Mesothelial cell of epicardium (in vitro differentiated cells): Measurements from ENCODE around the gene LIMS1. TPM values are rescaled to one million over a fixed set of nuclear protein-coding genes. Genes with fewer than 3 reads are reported as not detected.
"Not testable (repeated sequence)": the region's sequence is repeated elsewhere in the genome, so short reads cannot be mapped to it uniquely, and the experiment has no call there.

ENCODE experiments used
- DNase-seq, 2 experiments: peaks; one replicate each; pipeline ENCODE4 v3.0.0; 2021; ENCODE audit warnings: low spot score in 2 of 2; ENCODE audit not compliant: unreplicated experiment in 2 of 2
- H3K27ac Mint-ChIP-seq: 2 replicates; pipeline ENCODE4 v1.8.0; 2021; ENCODE audit warnings: mixed read lengths
- H3K27me3 Mint-ChIP-seq: 2 replicates; pipeline ENCODE4 v1.8.0; 2021; ENCODE audit warnings: low read depth, mixed read lengths
- H3K36me3 Mint-ChIP-seq: 2 replicates; pipeline ENCODE4 v1.8.0; 2021; ENCODE audit warnings: mixed read lengths
- H3K4me1 Mint-ChIP-seq: 2 replicates; pipeline ENCODE4 v1.8.0; 2021; ENCODE audit warnings: mixed read lengths
- H3K4me3 Mint-ChIP-seq: 2 replicates; pipeline ENCODE4 v1.8.0; 2021; ENCODE audit warnings: mild to moderate bottlenecking, moderate library complexity, mixed read lengths
- H3K9me3 Mint-ChIP-seq: 2 replicates; pipeline ENCODE4 v1.8.0; 2021; ENCODE audit warnings: mixed read lengths
- total RNA-seq: library from RNA; stranded (reverse); gene quantifications from 3 replicates; pipeline ENCODE4 v1.2.1, GENCODE V29; 2021
- TF ChIP-seq, protein P1 (sequence below): fragments of 200-600 bp; sonication (generic); IDR thresholded peaks from one replicate; pipeline ENCODE4 v1.5.0; 2021; ENCODE audit warnings: antibody characterized with exemption; ENCODE audit not compliant: unreplicated experiment

LIMS1 gene
- total RNA-seq, 1 donor from 2014 or later: 46.6 TPM

DNA sequence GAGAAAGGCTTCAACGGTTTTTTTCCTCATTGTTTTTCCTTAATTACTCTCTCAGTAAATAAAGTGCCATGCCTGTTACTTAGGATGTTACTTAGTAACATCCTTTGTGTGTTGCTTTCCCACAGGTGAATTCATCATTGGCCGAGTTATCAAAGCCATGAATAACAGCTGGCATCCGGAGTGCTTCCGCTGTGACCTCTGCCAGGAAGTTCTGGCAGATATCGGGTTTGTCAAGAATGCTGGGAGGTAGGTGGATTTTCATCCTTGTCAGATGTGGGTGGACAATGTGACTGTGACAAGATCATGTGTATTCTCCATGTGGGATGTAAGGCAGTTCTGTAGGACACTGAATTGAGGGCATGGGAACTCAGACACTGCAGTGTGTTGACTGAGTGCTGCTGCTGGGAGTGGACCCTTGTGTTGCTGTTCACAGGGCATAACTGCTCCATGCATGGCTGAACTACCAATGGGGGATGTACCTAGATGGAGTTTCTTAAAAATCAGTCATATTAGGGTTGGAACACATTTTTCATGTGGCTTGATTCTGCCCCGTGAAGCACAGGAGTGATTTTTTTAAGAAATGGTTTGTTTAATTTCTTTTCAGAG, 138.0 kb downstream of the LIMS1 start:
- not testable (repeated sequence) for H3K27ac Mint-ChIP-seq, H3K4me3 Mint-ChIP-seq, DNase-seq, H3K27me3 Mint-ChIP-seq, H3K9me3 Mint-ChIP-seq, H3K36me3 Mint-ChIP-seq, H3K4me1 Mint-ChIP-seq

- not testable (repeated sequence) for H3K4me1 Mint-ChIP-seq, H3K4me3 Mint-ChIP-seq, H3K9me3 Mint-ChIP-seq, DNase-seq, H3K27me3 Mint-ChIP-seq, H3K27ac Mint-ChIP-seq
- H3K36me3 Mint-ChIP-seq: peaks cover 16% of the 10 kb centered on the region
These were observed 142.3 kb downstream of the LIMS1 start for GRCh38 chr2:108676522-108676921.

- DNase-seq, H3K9me3 Mint-ChIP-seq, H3K27ac Mint-ChIP-seq, H3K4me1 Mint-ChIP-seq, H3K27me3 Mint-ChIP-seq, H3K4me3 Mint-ChIP-seq: not testable (repeated sequence)
- H3K36me3 Mint-ChIP-seq: peaks cover 16% of the 10 kb centered on the region
These were observed 143.0 kb downstream of the LIMS1 start for GRCh38 chr2:108677239-108677744.

DNA sequence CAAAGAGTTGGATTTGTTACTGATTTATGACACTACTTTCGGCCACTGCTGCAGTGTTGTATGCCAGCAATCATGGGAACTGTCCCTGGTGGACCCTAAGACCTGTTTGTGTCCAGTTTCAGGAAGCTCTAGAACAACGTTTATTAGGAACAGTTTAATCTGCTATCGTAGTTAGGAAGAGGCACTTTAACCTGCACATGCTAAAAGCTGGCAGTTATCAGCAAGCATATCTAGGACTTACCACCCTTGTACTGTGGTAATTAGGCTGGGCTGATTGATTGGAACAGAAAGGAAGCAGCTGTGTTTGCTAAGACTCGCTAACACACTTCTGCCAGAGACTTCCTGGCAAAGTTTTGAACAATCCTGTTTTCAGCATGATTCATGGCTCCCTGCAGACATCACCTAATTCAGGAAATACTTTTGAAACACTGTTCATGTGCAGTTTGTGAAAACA, 144.0 kb downstream of the LIMS1 start:
- not testable (repeated sequence) for H3K4me3 Mint-ChIP-seq, H3K4me1 Mint-ChIP-seq, H3K27ac Mint-ChIP-seq, DNase-seq, H3K27me3 Mint-ChIP-seq, H3K9me3 Mint-ChIP-seq
- H3K36me3 Mint-ChIP-seq: peaks cover 14% of the 10 kb centered on the region

DNA sequence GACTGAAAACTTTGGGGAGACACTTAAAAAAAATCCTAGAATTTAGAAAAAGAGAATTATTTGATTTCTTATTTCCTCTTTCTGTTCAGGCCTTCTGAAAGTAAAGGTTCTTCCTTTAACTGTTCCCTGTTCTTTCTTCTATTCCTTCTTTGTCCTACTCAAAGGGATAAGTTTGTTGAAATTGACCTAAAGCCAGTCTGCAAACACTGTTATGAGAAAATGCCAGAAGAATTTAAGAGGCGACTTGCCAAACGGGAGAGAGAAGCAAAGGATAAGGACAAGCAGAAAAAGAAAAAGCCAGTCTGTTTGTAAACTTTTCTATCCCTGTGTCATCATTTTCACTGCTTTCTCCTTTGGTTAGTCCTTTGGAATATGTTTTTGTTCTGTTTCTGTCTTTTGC, 146.5 kb downstream of the LIMS1 start:
- not testable (repeated sequence) for H3K27me3 Mint-ChIP-seq, H3K9me3 Mint-ChIP-seq, H3K36me3 Mint-ChIP-seq, DNase-seq, H3K4me1 Mint-ChIP-seq, H3K27ac Mint-ChIP-seq, H3K4me3 Mint-ChIP-seq

GRCh38 chr2:108688818-108689756, 154.8 kb downstream of the LIMS1 start:
- not testable (repeated sequence) for H3K27ac Mint-ChIP-seq, DNase-seq, H3K4me1 Mint-ChIP-seq, H3K4me3 Mint-ChIP-seq, H3K9me3 Mint-ChIP-seq, H3K27me3 Mint-ChIP-seq, H3K36me3 Mint-ChIP-seq

DNA sequence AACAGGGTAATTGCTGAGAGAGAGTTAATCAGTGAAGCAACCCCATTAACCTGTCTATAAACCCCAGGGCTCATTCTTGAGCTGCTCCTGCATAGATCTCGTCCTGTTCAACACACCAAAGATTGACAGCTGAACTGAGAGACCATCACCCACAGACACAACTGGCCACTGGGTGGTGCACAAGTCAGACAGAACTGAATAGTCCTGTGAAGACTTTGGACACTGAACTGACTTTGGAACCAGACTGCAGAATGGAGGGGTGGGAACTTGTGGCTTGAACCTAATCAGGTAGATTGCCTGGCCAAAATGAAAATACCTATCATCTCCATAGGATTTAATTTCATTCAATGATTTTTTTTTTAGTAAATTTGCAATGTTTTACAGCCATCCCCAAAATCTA, 155.7 kb downstream of the LIMS1 start:
- not testable (repeated sequence) for H3K4me3 Mint-ChIP-seq, DNase-seq, H3K27me3 Mint-ChIP-seq, H3K36me3 Mint-ChIP-seq, H3K27ac Mint-ChIP-seq, H3K9me3 Mint-ChIP-seq, H3K4me1 Mint-ChIP-seq

DNA sequence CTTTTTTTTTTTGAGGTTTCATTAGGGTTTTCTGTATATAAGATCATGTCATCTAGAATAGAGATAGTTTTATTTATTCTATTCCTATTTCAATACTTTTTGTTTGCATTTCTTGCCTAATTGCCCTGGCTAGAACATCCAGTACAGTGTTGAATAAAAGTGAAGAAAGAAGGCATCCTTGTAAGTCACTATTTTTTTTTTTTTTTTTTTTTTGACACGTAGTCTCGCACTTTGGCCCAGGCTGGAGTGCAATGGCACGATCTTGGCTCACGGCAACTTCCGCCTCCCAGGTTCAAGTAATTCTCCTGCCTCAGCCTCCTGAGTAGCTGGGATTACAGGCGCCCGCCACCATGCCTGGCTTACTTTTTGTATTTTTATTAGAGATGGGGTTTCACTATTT, 157.2 kb downstream of the LIMS1 start:
- Mint-ChIP-seq H3K36me3 (peaks cover 3% of the 10 kb centered on the region), H3K4me3 (no peak overlapping the region), H3K9me3 (peaks cover 6% of the 10 kb centered on the region), H3K4me1 (no peaks in the 10 kb centered on the region), H3K27me3 (no peaks in the 10 kb centered on the region), H3K27ac (no peak overlapping the region)
- no peak for DNase-seq
- TF ChIP-seq, protein P1, sequence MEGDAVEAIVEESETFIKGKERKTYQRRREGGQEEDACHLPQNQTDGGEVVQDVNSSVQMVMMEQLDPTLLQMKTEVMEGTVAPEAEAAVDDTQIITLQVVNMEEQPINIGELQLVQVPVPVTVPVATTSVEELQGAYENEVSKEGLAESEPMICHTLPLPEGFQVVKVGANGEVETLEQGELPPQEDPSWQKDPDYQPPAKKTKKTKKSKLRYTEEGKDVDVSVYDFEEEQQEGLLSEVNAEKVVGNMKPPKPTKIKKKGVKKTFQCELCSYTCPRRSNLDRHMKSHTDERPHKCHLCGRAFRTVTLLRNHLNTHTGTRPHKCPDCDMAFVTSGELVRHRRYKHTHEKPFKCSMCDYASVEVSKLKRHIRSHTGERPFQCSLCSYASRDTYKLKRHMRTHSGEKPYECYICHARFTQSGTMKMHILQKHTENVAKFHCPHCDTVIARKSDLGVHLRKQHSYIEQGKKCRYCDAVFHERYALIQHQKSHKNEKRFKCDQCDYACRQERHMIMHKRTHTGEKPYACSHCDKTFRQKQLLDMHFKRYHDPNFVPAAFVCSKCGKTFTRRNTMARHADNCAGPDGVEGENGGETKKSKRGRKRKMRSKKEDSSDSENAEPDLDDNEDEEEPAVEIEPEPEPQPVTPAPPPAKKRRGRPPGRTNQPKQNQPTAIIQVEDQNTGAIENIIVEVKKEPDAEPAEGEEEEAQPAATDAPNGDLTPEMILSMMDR: no peak

GRCh38 chr2:108701208-108701607, 166.9 kb downstream of the LIMS1 start:
- H3K9me3 Mint-ChIP-seq: peaks cover 6% of the 10 kb centered on the region
- H3K27ac Mint-ChIP-seq: no peak overlapping the region
- TF ChIP-seq, protein P1: no peak
- no peaks in the 10 kb centered on the region for H3K27me3 Mint-ChIP-seq
- H3K36me3 Mint-ChIP-seq: no peaks in the 10 kb centered on the region
- H3K4me3 Mint-ChIP-seq: no peak overlapping the region
- DNase-seq: no peak
- no peaks in the 10 kb centered on the region for H3K4me1 Mint-ChIP-seq
